Gastroesophageal sphincter (tissue), 3 donors: ENCODE data around the gene PCYT1A.

Source experiments
- EP300 ChIP-seq: sonication (generic); formaldehyde crosslinking; IDR thresholded peaks from one replicate; pipeline ENCODE4 v1.6.1; 2017; ENCODE audit warnings: antibody characterized with exemption, mild to moderate bottlenecking
- POLR2A ChIP-seq, 2 donors: fragments of 450-650 bp; IDR thresholded peaks; one replicate each; pipeline ENCODE4 v1.6.1; 2017; ENCODE audit warnings: antibody characterized with exemption in 2 of 2, mild to moderate bottlenecking in 2 of 2, moderate library complexity in 1 of 2
- POLR2AphosphoS5 ChIP-seq: sonication (generic); formaldehyde crosslinking; IDR thresholded peaks from one replicate; pipeline ENCODE4 v1.6.1; 2017; ENCODE audit warnings: antibody characterized with exemption
- TF ChIP-seq, protein P1 (sequence below), 4 experiments: fragments of 200-600 bp in 2 of 4; fragments of 450-650 bp in 2 of 4; sonication (generic) in 1 of 4; IDR thresholded peaks; one replicate each; pipeline ENCODE4 v1.5.1; 2017 to 2019; ENCODE audit warnings: antibody characterized with exemption in 4 of 4, mild to moderate bottlenecking in 2 of 4, moderate library complexity in 2 of 4

DNA sequence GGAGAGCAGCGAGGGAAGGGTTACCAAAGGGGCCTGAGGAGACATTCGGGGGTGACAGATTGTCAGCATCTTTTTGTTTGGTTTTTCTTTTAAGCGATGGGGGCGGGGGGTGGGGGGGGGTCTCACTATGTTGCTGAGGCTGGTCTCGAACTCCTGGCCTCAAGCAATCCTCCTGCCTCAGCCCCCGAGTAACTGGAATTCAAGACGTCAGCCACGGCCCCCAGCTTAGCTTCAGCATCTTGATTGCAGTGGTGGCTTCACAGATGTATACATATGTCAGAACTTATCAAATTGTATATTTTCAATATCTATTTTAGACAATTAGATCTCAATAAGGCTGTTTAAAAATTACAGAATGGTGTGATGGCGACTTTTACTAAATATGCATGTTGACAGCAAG is 107.2 kb downstream of the PCYT1A start:
- TF ChIP-seq POLR2A (IDR thresholded peaks at IDR 0.05) (no peak), EP300 (no peak), POLR2AphosphoS5 (no peak)
- TF ChIP-seq, protein P1, sequence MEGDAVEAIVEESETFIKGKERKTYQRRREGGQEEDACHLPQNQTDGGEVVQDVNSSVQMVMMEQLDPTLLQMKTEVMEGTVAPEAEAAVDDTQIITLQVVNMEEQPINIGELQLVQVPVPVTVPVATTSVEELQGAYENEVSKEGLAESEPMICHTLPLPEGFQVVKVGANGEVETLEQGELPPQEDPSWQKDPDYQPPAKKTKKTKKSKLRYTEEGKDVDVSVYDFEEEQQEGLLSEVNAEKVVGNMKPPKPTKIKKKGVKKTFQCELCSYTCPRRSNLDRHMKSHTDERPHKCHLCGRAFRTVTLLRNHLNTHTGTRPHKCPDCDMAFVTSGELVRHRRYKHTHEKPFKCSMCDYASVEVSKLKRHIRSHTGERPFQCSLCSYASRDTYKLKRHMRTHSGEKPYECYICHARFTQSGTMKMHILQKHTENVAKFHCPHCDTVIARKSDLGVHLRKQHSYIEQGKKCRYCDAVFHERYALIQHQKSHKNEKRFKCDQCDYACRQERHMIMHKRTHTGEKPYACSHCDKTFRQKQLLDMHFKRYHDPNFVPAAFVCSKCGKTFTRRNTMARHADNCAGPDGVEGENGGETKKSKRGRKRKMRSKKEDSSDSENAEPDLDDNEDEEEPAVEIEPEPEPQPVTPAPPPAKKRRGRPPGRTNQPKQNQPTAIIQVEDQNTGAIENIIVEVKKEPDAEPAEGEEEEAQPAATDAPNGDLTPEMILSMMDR (IDR thresholded peaks at IDR 0.05) = no peak
